HK-2 (cell line): ENCODE data around the gene PIP5K1B.

Experiments used
- DNase-seq: peaks from one replicate; pipeline ENCODE4 v3.0.0-alpha.2; 2018; ENCODE audit not compliant: unreplicated experiment

Gene PIP5K1B

GRCh38 chr9:68953771-68954170 is 248.7 kb downstream of the PIP5K1B start:
- no peak for DNase-seq

DNA sequence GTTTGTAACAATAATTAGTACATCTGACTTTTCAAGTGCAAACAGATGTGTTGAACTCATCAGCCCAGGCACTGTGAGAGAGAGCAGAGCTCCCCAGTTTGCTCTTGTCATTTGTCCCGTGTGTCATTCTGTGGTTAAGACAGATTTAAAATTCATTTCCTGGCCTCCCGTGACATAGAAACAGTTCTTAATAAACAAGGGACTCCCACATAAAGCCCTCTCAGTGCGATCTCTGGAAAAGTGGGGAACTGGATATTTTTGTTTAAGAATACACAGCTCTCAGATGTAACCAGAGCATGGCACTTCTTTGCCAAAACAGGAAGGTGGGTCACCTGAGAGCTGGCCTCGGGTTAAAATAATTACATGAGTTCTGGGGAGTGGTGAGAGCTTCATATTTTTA is 250.3 kb downstream of the PIP5K1B start:
- no peak for DNase-seq

- no peak for DNase-seq
Measured at GRCh38 chr9:68957479-68957878, 252.4 kb downstream of the PIP5K1B start.

DNA sequence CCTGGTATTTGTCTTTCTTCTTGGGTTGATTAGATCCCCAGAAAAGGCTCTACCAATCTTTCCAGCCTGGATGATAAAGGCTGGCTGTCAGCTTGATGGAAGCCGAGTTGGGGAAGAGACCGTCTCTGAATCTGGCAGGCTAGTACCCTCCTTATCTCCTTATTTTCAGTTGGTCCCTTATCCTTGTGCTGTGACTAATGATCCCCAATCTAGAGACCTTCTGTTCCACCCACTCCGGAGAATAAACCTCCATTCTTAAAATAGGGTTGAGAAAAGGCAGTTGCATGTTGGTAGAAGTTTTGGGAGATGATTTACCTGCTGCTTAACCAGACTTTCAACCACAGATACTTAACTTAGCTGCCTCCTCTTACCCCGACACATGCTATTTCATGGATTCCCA is 256.5 kb downstream of the PIP5K1B start:
- no peak for DNase-seq

- no peak for DNase-seq
Measured at GRCh38 chr9:68963416-68963815, 258.4 kb downstream of the PIP5K1B start.

DNA sequence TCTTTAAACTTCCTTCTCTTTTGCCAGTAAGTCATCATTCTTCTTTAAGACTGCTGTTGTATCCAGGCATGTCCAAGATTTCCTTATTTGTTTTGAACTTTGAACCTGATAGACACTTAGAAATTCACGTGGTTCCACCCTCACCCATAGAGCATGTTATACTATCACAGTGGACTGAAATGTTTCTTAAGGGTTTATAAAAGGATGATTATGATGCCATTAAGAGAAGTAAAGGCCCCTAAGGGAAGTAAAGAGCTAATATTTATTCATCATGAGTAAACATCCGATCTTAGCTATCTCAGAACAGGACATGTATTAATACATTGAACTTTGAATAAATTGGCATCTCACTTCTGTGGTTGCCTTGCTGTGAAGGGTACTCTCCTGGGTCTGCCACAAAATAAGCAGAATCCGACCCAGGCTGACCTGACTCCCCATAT is 259.1 kb downstream of the PIP5K1B start:
- DNase-seq = no peak

GRCh38 chr9:68964765-68965164 is 259.7 kb downstream of the PIP5K1B start:
- no peak for DNase-seq

GRCh38 chr9:68966496-68966944 is 261.5 kb downstream of the PIP5K1B start:
- no peak for DNase-seq

GRCh38 chr9:68967800-68968199 is 262.8 kb downstream of the PIP5K1B start:
- DNase-seq = no peak

DNA sequence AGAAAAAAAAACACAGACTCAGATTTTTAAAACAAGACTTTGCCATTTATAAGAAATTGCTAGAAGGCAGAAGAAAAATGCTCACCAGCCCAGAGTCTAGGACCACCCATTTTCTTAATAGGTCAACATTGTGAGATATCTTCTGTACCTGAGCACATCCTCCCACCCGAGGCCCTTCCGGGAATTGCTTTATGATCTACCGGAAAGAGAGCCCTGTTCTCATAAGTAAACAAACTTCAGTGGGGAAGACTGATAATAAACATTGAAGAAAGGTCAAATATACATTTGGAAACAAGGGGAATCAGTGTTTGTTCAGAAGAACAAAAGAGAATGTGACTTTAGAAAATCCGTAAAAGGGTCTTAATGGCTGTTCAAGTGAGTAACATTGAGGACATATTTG is 264.5 kb downstream of the PIP5K1B start:
- DNase-seq = no peak

- no peak for DNase-seq
Measured at GRCh38 chr9:68970151-68970550, 265.1 kb downstream of the PIP5K1B start.

DNA sequence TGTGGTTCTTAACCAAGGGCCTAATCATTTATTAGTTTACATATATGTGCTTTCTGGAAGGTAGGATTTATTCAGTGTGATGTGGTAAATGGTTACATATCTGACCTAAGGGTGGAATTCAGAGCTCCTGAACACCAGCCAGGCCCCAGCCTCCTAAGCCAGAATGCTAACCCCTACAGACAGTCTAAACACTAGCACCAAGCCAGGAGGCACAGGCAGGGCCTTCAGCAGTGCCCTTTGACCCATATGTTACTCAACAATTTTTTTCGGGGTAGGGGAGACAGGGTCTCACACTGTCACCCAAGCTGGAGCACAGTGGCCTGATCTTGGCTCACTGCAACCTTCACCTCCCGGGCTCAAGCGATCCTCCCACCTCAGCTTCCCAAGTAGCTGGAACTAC is 268.6 kb downstream of the PIP5K1B start:
- no peak for DNase-seq

DNA sequence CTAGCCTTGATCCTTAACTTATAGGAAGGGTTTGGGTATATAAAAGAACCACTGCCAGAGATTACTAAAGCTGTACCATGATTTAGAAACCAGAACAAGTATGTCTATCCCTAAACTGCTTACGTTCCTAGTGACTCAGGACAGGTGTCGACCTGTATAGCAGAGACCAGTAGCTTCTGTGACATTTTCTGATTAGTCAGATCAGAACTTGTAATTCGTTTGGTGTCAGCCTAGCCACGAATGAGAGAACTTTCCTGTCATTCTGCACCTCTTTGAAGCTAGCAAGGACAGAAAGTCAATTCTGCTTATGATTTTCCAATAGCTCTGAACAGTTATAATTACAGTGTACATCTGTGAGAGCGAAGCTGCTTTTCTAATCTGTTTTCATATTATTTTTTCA is 269.4 kb downstream of the PIP5K1B start:
- no peak for DNase-seq

DNA sequence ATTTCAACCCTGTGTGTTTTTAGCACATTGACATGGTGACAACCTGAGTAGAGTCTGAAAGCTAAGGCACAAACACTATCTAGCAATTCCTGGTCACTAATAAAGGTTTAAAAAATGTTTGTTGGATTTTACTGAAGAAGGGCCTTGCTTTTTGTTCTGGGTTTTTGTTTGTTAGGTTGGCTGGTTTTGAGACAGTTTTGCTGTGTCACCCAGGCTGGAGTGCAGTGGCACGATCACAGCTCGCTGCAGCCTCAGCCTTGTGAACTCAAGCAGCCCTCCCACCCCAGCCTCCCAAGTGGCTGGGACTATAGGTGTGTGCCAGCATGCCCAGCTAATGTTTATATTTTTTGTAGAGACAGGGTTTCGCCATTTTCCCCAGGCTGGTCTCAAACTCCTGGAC is 269.9 kb downstream of the PIP5K1B start:
- DNase-seq = no peak

GRCh38 chr9:68975365-68976043 is 270.5 kb downstream of the PIP5K1B start:
- no peak for DNase-seq

DNA sequence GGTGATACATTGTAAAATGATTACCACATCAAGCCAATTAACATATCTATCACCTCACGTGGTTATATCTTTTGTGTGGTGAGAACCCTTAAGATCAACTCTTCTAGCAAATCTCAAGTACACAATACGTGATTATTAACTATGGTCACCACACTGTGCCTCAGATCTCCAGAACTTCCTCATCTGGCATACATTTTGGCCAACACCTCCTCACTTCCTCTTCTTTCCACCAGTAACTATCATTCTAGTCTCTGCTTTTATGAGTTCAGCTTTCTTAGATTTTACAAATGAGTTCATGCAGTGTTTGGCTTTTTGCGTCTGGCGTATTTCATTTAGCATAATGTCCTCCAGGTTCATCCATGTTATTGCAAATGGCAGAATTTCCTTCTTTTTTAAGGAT is 273.0 kb downstream of the PIP5K1B start:
- no peak for DNase-seq

DNA sequence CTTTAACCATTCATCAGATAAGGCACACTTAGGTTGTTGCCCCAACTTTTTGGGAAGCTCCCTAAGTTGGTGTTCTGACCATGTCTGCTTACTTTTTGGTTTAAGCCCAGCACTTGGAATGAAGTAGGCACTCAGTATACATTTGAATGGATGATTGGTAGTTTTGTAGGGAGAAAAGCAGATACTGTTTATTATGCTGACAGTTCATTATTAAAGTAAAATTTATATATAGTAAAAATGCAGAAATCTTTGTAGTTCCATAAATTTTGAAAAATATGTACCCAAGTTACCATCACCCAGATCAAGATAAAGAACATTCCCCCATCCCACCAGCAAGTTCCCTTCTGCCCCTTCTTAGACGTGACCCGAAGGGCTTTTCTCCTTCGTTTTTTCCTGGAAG is 273.5 kb downstream of the PIP5K1B start:
- DNase-seq = no peak

GRCh38 chr9:68979538-68980314 is 274.7 kb downstream of the PIP5K1B start:
- no peak for DNase-seq

DNA sequence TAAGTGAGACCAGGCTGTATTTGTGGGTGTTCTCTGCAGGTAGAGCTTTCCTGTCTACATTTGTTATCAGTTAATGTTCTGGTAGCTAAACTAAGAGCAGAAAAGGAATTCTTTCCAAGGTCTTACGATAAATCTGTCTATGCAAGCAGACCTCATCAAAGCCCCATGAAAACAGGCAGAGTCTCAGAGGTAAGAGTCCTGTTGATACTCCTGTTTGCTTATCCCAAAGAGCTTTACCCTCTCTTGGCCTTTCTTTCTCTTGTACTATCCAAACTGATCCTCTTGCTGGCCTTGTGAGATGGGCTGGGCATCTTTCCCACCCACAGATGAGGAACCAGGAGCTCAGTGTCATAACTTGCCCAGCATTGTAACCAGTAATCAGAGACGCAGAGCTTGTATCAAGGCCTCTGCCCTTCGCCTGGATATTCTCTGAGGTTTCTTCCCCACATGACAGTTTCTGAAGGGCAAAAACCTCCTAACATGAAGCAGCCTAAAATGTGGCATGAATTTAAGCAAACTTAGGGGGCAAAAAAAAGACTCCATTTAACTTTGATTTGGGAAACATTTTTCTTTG is 275.4 kb downstream of the PIP5K1B start:
- no peak for DNase-seq

DNA sequence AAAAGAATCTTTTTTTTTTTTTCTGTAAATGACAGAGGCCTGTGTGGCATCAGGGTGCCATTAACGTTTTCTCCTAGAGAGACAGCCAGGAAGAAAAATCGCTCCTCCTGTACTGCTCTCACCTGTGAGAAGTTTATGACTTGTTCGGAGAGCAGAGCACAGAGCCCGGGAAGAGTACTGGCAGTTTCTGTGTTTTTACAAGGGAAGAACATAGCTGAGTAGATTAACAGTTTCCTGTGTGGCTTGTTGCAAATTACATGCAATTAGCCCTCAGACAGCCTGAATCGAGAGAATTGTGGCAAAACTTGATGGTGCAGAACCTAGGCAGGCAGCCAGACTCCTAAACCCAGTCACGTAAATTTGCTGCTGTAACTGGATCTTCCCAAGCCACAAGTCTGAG is 276.7 kb downstream of the PIP5K1B start:
- DNase-seq = no peak

DNA sequence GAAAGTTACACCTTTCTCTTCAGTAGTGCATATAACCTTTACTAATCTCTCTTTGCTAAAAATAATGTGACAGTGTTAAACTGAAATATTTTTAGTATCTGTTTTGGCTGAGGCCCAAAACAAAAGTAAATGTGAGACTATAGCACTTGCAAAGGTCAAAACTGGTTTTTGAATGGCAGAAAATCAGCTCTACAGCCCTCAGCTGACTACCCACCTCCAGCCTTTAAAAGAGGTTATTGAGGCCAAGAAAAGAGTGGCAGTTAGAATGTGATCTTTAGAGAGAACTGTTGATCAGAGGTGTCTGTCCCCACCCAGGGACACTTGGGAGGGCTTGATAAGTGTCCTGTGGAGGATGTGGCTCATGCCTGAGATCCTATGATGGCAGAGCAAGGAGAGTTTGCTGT is 278.0 kb downstream of the PIP5K1B start:
- no peak for DNase-seq

DNA sequence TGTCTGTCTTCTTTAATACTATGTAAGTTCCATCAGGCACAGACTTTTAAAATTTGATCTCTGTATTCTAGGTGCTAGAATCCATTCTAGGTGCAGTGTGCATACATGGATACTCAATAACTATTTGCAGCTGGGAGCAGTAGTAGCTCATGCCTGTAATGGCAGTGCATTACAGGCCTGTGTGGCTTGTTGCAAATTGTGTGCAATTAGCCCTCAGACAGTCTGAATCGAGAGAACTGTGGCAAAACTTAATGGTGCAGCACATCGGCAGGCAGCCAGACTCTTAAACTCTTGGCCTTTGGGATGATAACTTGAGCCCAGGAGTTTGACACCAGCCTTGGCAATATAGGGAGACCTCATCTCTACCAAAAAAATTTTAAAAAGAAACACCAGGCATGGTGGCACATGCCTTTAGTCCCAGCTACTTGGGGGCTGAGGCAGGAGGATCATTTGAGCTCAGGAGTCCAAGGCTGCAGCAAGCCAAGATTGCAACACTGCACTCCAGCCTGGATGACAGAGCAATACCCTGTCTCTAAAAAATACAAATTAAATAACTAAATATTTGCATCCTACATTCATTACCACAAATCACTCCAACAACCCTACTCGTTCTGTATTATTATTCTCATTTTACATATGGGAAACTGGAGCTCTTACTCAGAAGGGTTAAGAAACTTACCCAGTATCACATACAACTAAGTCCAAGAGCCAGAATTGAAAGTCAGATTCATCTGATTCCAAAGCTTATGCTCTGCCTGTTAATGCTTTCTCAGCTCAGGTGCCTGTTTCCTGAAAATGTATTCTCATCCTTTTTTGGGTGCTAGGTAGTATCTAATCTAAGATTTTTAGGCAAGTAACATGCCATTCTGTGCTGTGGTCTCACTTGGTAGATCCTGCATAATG is 278.7 kb downstream of the PIP5K1B start:
- DNase-seq = no peak
